Activated CD4-positive, alpha-beta T cell treated with anti-CD3 and anti-CD28 coated beads, Interleukin-2, amount 50 U/mL, for 48 hours (primary cell): ENCODE results near the gene SPARCL1.

Source experiments
- DNase-seq, 2 experiments: peaks; one replicate each; pipeline ENCODE4 v3.0.0-alpha.2; 2020

The SPARCL1 gene

GRCh38 chr4:87540146-87541058 is 11.2 kb upstream of the SPARCL1 start:
- DNase-seq, result no peak

- DNase-seq, result no peak
These were observed 3.7 kb upstream of the SPARCL1 start for GRCh38 chr4:87532907-87533306.

DNA sequence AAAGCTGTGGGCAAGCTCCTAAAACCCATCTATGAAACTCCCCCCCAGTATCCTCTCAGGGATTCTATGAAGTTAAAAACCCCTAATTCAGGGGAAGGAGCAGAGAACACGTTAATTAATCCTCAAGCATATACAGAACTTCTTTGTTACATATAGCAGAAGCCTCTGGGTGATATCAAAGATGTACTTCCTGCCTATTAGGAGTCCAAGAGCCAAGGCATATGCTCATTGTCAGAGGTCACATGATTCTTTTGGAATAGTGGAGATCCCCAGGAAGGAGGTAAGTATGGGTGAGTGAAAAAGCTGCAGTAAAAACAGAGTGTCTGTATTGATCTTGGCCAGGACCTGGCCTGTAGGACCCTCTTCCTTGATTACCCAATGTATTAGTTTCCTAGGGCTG is 2.9 kb upstream of the SPARCL1 start:
- DNase-seq, result no peak

GRCh38 chr4:87531621-87532020 is 2.4 kb upstream of the SPARCL1 start:
- no peak for DNase-seq

DNA sequence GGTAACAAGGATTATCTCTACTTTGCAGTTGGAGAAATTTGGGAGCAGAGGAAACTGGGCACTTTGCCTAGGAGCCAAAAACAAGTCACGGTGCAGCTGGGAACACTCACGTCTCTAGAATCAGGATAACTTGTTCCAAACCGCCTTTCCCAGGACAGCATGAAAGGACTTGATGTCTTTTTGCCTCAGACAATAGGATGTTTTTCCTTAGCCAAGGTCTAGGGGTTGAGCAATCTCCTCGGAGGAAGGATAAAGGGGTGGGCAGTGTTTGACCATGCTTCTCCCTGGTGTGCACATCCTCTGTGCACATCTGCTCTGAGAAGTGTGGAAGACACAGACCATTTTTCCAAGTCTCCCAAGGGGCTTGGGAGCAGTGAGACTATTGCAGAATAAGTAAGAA is 1.7 kb upstream of the SPARCL1 start:
- no peak for DNase-seq

- no peak for DNase-seq
These were observed 1.1 kb upstream of the SPARCL1 start for GRCh38 chr4:87530229-87530628.

- no peak for DNase-seq
These were observed 1.6 kb downstream of the SPARCL1 start for GRCh38 chr4:87527431-87528220.

DNA sequence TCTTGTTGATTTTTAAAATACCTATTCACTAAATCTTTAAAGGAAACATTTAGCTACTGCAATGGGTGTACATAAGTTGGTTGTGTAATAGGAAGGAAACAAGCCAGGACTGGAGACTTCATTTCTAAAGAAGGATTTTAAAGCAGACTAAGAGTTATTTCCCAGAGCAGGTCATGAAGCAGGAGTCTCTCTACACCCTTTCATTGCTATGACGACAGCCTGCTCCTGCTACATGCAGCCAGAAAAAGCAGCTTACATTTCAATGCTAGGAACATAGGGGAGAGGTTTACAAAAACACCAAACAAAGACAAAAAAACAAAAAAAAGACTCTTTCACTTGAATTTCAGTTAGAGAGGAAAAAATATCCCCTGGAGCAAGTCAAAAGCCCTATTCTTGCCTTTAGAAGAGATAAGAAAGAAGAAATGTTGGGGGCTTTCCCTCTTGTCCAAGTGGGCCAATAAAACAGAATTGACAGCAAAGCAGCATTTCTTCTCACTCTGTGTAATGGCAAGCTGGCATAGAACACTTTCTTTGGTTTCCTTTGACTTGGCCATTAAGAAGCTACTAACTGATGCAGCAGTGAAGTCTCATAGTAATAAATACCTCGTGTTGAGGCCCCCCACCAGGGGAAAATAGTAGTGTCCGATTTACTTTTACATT is 3.4 kb downstream of the SPARCL1 start:
- no peak for DNase-seq

DNA sequence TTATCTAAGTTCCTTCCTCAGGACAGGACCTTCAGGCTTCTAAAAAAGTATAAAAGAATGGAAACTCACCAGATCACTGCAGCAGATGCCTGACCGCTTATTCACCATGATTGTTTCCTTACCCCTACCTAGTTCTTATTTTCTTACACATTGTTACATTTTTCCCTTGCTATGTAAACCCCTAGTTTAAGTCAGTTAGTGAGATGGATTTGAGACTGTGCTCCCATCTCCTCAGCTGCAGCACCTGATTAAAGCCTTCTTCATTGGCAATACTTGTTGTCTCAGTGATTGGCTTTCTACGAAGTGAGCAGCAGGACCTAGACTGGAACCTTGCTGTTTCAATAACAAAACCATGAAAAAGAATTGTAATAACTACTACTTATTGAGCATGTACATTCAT is 4.7 kb downstream of the SPARCL1 start:
- no peak for DNase-seq

GRCh38 chr4:87523307-87523706 is 5.9 kb downstream of the SPARCL1 start:
- no peak for DNase-seq

DNA sequence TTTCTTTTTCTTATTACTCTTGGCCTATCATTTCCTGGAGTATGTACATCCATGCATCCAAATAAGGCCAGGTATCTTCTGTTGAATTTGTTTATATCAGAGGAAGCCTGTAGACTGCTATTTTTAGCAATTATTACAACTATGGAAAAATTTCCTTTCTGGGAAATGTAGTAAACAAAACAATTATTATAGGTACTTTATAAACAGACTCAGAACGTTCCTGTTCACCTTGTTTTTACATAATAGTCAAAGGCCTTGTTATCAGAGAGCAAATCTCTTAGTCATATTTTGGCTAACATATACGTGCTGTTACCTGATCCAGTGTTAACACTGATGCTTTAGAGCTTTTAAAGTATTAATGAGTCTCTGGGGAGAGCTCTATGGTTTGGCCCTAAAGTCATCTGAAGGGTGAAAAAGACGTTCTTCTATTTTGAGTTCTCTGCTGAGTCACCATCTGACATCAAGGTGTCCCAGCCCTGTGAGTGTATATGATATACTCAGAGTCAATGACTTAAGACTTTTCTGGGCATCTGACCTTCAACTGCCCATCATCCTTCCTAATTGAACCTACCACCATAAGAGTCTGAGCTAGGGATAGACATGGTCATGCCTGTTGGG is 7.3 kb downstream of the SPARCL1 start:
- no peak for DNase-seq

- DNase-seq, result no peak
These were observed 7.9 kb downstream of the SPARCL1 start for GRCh38 chr4:87521319-87521718.

DNA sequence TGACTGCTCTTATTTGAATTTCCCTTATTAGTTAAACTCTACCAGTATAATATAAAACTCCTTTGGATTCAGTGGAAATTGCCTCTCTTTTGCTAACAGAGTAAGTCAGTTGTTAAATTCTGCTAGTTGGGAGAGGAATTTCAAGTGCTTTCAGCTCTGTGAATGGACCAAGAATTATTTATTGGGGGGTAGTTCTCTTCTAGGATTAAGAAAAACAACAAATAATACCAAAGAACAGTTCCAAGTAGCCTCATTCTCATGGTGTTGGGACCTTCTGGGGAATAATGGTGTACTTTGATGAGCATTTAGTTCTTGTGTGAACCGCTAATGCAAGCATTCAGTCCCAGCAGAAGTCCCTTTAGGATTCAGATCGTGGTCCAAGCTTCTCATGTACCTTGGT is 11.6 kb downstream of the SPARCL1 start:
- DNase-seq, result no peak

GRCh38 chr4:87516683-87517082 is 12.5 kb downstream of the SPARCL1 start:
- DNase-seq, result no peak

GRCh38 chr4:87512400-87512799 is 16.8 kb downstream of the SPARCL1 start:
- DNase-seq, result no peak

DNA sequence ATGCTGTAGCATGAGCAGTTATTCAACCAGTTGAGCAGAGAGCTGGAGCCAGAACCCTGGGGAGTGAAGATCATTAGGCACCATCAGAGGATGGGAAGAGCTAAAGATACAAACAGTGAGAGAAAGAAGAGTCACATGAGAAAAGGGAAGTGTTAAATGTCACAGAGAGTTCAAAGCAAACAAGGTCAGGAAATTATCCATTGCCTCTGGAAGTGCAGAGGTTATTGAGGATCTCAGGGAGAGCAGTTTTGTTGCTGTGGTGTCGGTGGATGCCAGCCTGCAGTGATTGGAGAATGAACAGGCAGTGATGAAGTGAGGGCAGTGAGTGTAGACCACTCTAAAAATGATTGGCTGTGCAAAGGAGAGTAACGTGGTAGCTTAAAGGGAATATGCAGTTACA is 17.7 kb downstream of the SPARCL1 start:
- no peak for DNase-seq

- no peak for DNase-seq
These were observed 18.4 kb downstream of the SPARCL1 start for GRCh38 chr4:87510747-87511146.

- DNase-seq, result no peak
These were observed 22.0 kb downstream of the SPARCL1 start for GRCh38 chr4:87506974-87507701.

DNA sequence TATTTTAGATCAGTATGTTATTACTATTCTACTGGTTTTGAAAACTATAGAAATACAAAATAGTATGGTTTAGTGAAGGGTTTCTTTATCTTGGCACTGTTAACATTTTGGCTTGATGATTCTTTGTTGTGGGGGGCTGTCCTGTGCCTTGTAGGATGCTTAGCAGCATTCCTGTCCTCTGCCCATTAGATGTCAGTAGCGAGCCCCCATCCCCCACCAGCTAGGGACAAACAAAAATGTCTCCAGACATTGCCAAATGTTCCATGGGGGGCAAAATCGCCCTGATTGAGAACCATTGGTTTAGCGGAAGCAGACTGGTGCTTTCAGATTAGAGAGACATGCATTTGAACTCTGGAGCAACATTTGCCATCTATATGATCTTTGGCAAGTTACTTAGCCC is 23.3 kb downstream of the SPARCL1 start:
- DNase-seq, result no peak

DNA sequence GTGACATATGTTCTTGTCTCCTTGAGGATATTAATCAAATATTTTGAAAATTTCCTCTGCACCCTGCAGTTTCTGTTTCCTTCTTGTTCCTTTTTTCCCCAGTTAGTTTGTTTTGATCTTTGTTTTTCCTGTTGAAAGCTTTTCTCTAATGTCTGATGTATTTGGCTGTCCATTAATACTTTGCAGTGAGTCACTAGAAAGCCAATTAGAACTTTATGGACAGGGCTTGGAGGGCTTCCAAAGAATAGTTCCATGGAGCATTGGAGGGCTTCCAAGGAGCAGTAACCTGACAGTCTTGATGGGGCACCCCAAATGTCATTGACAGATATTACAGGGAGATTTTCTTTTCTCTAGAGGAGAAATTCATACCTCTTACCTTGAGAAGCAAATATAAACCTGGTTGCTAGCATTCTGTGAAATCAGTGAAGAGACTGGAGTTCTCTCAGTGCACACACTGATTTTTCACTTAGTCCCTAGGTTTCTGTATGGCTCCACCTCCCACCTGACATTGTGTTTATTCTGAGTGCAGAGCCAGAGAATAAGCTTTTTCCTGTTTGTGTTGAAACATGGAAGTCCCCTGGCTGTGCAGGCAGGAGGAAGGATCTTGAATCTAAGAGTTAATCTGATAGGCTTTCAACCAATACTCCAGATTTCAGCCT is 26.5 kb downstream of the SPARCL1 start:
- no peak for DNase-seq

DNA sequence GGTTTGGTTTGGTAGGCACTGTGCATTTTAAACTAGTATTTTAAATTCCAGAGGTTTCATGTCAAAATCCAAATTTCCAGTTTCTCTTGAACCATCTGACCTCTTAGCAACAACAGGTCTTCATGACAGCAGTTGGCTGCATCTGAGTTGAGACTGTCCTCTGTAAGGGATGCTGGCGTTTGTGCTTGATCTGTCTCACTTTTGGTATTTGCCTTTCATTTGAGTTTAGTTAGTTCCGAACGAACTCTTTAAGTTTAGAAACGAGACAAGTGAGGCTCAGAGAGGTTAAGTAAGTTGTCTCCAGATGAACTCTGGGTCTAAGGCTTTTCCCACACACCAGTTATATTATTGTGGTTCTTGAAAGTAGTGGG is 29.1 kb downstream of the SPARCL1 start:
- DNase-seq, result no peak
